Natural killer cell treated with Interleukin-12 subunit alpha and Interleukin-12 subunit beta and Interleukin-15 and Interleukin-18, amount 100 ng/mL, for 72 hours (primary cell): ENCODE data around the gene TNF. TPM values are rescaled to one million over a fixed set of nuclear protein-coding genes. Genes with fewer than 3 reads are reported as not detected.

Experiments
- ATAC-seq, 2 donors: fragments of 150-1000 bp; cut with Tn5 transposase in 1 of 2; sonication (Bioruptor Pico), chemical (Tn5 transposase) in 1 of 2; 2 replicates each; pipeline ENCODE4 v1.10.0; 2021
- DNase-seq: peaks from one replicate; pipeline ENCODE4 v3.0.0; 2022; ENCODE audit warnings: low spot score
- H3K27ac Mint-ChIP-seq, 2 donors: 1 replicate in 1 of 2; 2 replicates in 1 of 2; pipeline ENCODE4 v1.8.0; 2022; ENCODE audit warnings: mixed read lengths in 2 of 2, mild to moderate bottlenecking in 1 of 2, moderate library complexity in 1 of 2
- H3K27me3 Mint-ChIP-seq, 2 donors: 1 replicate in 1 of 2; 2 replicates in 1 of 2; pipeline ENCODE4 v1.8.0; 2022; ENCODE audit warnings: mixed read lengths in 2 of 2
- H3K36me3 Mint-ChIP-seq: one replicate; pipeline ENCODE4 v1.8.0; 2022; ENCODE audit warnings: mixed read lengths
- H3K4me1 Mint-ChIP-seq, 2 donors: 1 replicate in 1 of 2; 2 replicates in 1 of 2; pipeline ENCODE4 v1.8.0; 2022; ENCODE audit warnings: low read depth in 2 of 2, mixed read lengths in 2 of 2, mild to moderate bottlenecking in 1 of 2
- H3K4me3 Mint-ChIP-seq: one replicate; pipeline ENCODE4 v1.8.0; 2022; ENCODE audit warnings: mixed read lengths
- H3K9me3 Mint-ChIP-seq: 2 replicates; pipeline ENCODE4 v1.8.0; 2022; ENCODE audit warnings: mixed read lengths
- total RNA-seq, 2 donors: library from RNA; stranded (reverse); gene quantifications; one replicate each; pipeline ENCODE4 v1.2.3, GENCODE V29; 2022

Gene TNF
- total RNA-seq, 2 donors from 2014 or later: 320 to 420 TPM

GRCh38 chr6:31626952-31627351, 51.6 kb downstream of the TNF start:
- H3K9me3 Mint-ChIP-seq: no peaks in the 10 kb centered on the region
- H3K27ac Mint-ChIP-seq: no peak overlapping the region

GRCh38 chr6:31627690-31628287, 52.4 kb downstream of the TNF start:
- H3K27ac Mint-ChIP-seq: no peak overlapping the region
- peaks cover 36% of the 10 kb centered on the region for H3K36me3 Mint-ChIP-seq

More at GRCh38 chr6:31626952-31627351, 51.6 kb downstream of the TNF start:
- H3K36me3 Mint-ChIP-seq: peaks cover 43% of the 10 kb centered on the region
- peaks cover 27 to 33% of the 10 kb centered on the region in 2 donors for H3K4me1 Mint-ChIP-seq
- no peak overlapping the region for H3K4me3 Mint-ChIP-seq
- no peaks in the 10 kb centered on the region for H3K27me3 Mint-ChIP-seq
- no peak for ATAC-seq
- no peak for DNase-seq

More at GRCh38 chr6:31627690-31628287, 52.4 kb downstream of the TNF start:
- Mint-ChIP-seq H3K4me1 (peaks cover 19 to 25% of the 10 kb centered on the region in 2 donors), H3K4me3 (no peak overlapping the region), H3K9me3 (no peaks in the 10 kb centered on the region), H3K27me3 (no peaks in the 10 kb centered on the region)
- DNase-seq (no peak), ATAC-seq (no peak)

Other genes with a start within 250 kb of the TNF start
- 1,000 to 10,000 TPM; 3,852 to 7,384 TPM for gene HLA-B, start 218.4 kb upstream of the TNF start, total RNA-seq
- 10 to 100 TPM; 14.2 to 16.9 TPM for gene MICA, start 172.0 kb upstream of the TNF start, total RNA-seq
- 10 to 100 TPM; 34.9 to 37.4 TPM for gene MICB, start 77.4 kb upstream of the TNF start, total RNA-seq
- not detected for gene MCCD1, start 46.6 kb upstream of the TNF start, total RNA-seq
- 100 to 1,000 TPM; 469 to 713 TPM for gene DDX39B, start 33.6 kb upstream of the TNF start, total RNA-seq
- gene ATP6V1G2, start 29.0 kb upstream of the TNF start, total RNA-seq: 1 to 10 TPM; 1.4 to 2.3 TPM
- 10 to 100 TPM; 16.8 to 17.0 TPM for gene NFKBIL1, start 28.0 kb upstream of the TNF start, total RNA-seq
- 1,000 to 10,000 TPM; 1,187 to 3,727 TPM for gene LTA, start 3.3 kb upstream of the TNF start, total RNA-seq
- gene LTB, start 6.9 kb downstream of the TNF start, total RNA-seq: 100 to 1,000 TPM; 110 to 153 TPM
- 10 to 100 TPM; 15.5 to 34.6 TPM for gene LST1, start 10.7 kb downstream of the TNF start, total RNA-seq
- gene NCR3, start 17.4 kb downstream of the TNF start, total RNA-seq: 10 to 100 TPM; 65.5 to 91.6 TPM
- 10 to 100 TPM in 1 of 2 donors, 1 to 10 TPM in 1; 9.3 to 20.0 TPM for gene AIF1, start 39.7 kb downstream of the TNF start, total RNA-seq
- 100 to 1,000 TPM; 224 to 345 TPM for gene PRRC2A, start 45.1 kb downstream of the TNF start, total RNA-seq
- 100 to 1,000 TPM; 284 to 337 TPM for gene BAG6, start 77.1 kb downstream of the TNF start, total RNA-seq
- 1 to 10 TPM in 1 of 2 donors, under 1 TPM in 1; 0.76 to 1.3 TPM for gene APOM, start 80.3 kb downstream of the TNF start, total RNA-seq
- 10 to 100 TPM; 26.9 to 34.0 TPM for gene C6orf47, start 85.2 kb downstream of the TNF start, total RNA-seq
- 10 to 100 TPM; 34.5 to 40.9 TPM for gene GPANK1, start 89.4 kb downstream of the TNF start, total RNA-seq
- gene CSNK2B, start 90.5 kb downstream of the TNF start, total RNA-seq: 100 to 1,000 TPM; 205 to 247 TPM
- 10 to 100 TPM; 24.0 to 37.9 TPM for gene LY6G5B, start 94.4 kb downstream of the TNF start, total RNA-seq
- gene LY6G5C, start 105.5 kb downstream of the TNF start, total RNA-seq: 1 to 10 TPM; 5.4 to 8.8 TPM
- 10 to 100 TPM; 60.6 to 77.5 TPM for gene ABHD16A, start 127.8 kb downstream of the TNF start, total RNA-seq
- not detected for gene LY6G6F, start 131.3 kb downstream of the TNF start, total RNA-seq
- not detected for gene LY6G6D, start 139.8 kb downstream of the TNF start, total RNA-seq
- gene LY6G6C, start 146.2 kb downstream of the TNF start, total RNA-seq: not detected
- gene MPIG6B, start 147.8 kb downstream of the TNF start, total RNA-seq: under 1 TPM in 1 of 2 donors, not detected in 1; 0.21 TPM
- 10 to 100 TPM; 18.8 to 24.4 TPM for gene DDAH2, start 153.7 kb downstream of the TNF start, total RNA-seq
- 100 to 1,000 TPM; 468 to 581 TPM for gene CLIC1, start 161.0 kb downstream of the TNF start, total RNA-seq
- 100 to 1,000 TPM in 1 of 2 donors, 10 to 100 TPM in 1; 36.2 to 154 TPM for gene MSH5, start 164.4 kb downstream of the TNF start, total RNA-seq
- 10 to 100 TPM in 1 of 2 donors, 1 to 10 TPM in 1; 9.2 to 25.2 TPM for gene SAPCD1, start 187.1 kb downstream of the TNF start, total RNA-seq
- gene VWA7, start 201.8 kb downstream of the TNF start, total RNA-seq: 1 to 10 TPM; 1.4 to 2.1 TPM
- 100 to 1,000 TPM in 1 of 2 donors, 10 to 100 TPM in 1; 90.7 to 226 TPM for gene VARS1, start 220.2 kb downstream of the TNF start, total RNA-seq
- gene LSM2, start 231.4 kb downstream of the TNF start, total RNA-seq: 100 to 1,000 TPM in 1 of 2 donors, 10 to 100 TPM in 1; 94.6 to 113 TPM
- gene HSPA1L, start 239.7 kb downstream of the TNF start, total RNA-seq: 1 to 10 TPM; 1.7 to 4.1 TPM
- 100 to 1,000 TPM; 160 to 262 TPM for gene HSPA1A, start 240.0 kb downstream of the TNF start, total RNA-seq